GF-D8 (cell line): ENCODE results near the gene FDCSP.
"Not testable (repeated sequence)": the region's sequence is repeated elsewhere in the genome, so short reads cannot be mapped to it uniquely, and the experiment has no call there.

ENCODE experiments used
- DNase-seq: peaks from one replicate; lab custom pipeline; 2025; lab: John Stamatoyannopoulos, UW

FDCSP gene

DNA sequence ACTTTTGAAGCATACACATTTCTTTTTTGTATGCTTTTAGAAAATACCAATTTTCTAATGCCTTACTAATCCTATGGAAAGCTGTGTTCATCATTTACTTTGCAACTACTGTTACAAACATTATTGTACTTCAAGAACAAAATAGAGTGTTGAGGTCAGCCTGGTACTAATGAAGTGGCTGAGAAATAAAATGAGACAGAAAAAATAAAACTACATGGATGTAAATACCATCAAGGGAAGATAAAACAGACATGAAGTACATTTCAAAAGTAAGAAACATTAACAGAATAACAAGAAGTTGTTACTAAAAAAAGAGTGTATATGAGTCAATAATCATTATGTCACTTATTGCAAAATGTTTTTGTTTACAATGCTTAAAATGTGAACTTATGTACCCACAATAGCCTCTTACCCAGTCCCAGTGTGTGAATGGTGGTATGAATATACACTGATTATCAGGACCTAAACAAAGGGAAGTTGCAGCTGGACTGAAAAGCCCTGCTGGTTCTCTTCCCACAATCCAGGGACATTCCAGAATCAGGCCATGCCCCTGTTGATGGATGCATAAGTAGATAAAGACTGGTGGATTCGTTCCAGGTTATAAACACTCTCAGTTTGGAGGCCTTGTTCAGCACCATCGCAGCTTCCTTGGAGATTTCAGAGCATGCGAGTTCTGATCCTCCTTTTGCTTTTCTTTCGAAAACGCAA, 14.1 kb downstream of the FDCSP start:
- DNase-seq = no peak

- not testable (repeated sequence) for DNase-seq
Measured at GRCh38 chr4:70242297-70242696, 16.4 kb downstream of the FDCSP start, which contains the start of gene CSN3. TSS of gene CSN3 (plus strand) at chr4:70242597. CDS start at chr4:70244820, 2,223 bp downstream.

- DNase-seq = no peak
Measured at GRCh38 chr4:70243091-70243490, 17.2 kb downstream of the FDCSP start.

DNA sequence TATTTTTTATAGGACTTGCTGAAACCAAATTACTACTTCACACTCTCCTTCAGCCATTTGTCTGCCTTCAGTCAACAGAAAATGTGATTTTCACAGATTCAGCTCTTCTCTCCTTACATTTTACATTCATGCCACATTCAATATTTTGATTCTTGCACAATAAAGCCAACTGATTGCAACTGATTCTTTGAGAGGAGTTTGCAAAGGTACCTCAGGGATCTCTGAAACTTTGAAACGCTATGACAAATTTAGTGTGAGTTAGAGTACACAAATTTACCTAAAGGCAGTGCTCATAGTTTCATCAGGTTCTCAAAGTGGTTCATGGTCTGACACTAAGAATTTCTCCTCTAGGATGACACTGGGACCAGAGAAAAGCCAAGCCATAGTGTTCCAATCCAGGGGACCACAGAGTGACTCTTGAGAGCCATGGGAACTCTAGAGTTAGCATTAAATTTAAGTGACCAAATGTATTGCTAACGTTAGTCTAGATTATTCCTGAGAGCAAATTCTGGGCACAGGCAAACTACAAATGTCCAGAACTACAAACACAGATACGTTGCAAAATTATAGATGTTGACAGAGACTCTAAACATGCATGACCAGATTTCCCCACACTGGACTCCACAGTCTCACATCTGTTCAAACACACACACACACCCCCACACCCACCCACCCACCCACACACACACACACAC, 25.5 kb downstream of the FDCSP start:
- DNase-seq = no peak

- DNase-seq = no peak
Measured at GRCh38 chr4:70251945-70252277, 26.0 kb downstream of the FDCSP start.

- DNase-seq = no peak
Measured at GRCh38 chr4:70269674-70270073, 43.8 kb downstream of the FDCSP start.

DNA sequence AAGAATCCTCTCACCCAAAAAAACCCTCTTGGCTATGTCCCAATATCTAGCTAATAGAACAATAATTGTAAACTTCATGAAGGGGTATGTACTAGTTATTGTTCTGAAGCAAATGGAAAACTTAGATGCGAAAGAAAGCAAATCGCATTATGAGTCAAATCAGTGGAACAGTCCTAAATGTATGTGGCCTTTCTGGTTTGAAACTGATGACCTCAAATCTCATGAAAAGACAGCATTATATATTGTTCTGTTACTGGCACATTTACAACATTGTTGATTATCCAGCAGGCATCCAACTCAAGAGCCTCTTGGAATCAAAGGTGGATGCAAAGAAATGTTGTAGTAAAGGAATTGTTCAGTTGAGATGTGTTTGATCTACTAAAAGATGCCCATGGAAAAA, 51.2 kb downstream of the FDCSP start:
- no peak for DNase-seq

DNA sequence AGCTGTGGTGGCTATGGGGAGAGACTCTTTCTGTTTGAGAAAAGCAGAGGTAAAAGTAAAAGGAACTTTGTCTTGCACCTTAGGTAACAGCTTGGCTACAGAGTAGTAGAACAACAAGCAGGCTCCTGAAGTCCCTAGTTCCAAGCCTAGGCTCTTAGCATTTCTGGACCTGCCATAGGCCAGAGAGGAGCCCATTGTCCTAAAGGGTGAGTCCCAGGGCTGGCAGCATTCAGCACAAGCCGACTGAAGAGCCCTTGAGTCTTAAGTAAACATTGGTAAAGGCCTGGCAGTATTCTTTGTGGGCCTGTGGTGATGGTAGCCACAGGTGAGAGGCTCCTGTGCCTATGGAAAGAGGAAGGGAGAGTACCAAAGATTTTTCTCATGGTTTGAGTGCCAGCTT, 54.6 kb downstream of the FDCSP start:
- DNase-seq = no peak
